ENCODE results near the gene MYOT. TPM values are rescaled to one million over a fixed set of nuclear protein-coding genes. Genes with fewer than 3 reads are reported as not detected.
A peak's percentile ranks its signal among the peaks of the same experiment; 100 is the strongest.

The MYOT gene
- total and polyA plus RNA-seq, 7 donors = 3.2 to 40.0 (median 20.7) TPM

DNA sequence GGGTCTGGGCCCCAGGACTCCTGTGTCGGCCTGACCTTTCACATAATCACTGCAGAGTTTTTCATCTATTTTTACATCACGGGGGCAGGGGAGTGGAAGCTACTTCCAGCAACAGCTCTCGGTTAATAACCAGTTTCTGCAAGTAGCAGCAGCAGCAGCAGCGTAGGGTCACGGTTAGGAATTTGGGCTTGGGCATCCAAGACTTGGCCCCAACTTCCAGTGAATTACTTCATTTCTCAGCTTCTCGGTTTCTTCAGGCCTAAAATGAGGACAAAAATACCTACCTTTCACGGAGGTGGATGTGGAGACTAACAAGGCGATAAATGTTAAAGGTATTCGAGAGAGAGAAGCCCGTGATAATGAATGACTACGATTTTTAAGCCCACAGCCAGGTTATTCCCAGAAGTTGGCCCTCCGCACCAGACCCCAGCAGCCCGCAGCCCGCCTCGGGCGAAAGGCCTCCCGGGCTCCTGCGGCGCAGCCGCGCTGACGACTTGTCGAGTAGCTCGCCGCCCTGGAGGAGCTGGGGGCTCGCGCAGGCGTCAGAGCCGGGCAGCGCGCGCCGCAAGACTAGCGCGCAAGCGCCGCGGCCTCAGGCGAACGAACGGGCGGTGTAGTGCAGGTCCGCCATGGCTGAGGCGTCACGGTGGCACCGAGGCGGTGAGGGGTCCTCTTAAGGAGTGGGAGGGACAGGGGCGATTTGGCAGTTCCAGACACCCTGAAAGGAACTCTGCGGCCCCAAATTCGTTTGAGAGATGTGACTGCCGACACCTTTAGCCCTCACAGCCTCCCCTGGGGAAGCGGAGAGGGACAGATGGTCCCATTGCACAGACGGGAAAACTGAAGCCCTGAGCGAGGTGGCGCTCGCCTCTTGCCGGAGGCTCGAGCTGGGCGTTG, 21.5 kb downstream of the MYOT start, which contains the start of gene PKD2L2:
TSS of gene PKD2L2 (plus strand) at position 595 of the 897 bp plus-strand sequence. CDS start at position 630, 35 bp downstream.
- no peaks in the 10 kb centered on the region for H3K36me3 ChIP-seq
- intact Hi-C loops (cut with DNase I) = no loop called here
- peaks cover 0 to 10% (median 8%) of the 10 kb centered on the region in 4 donors for H3K4me1 ChIP-seq
- 18 to 56% methylated on average over 59 of the region's 59 CpGs for WGBS, 2 donors
- H3K9me3 ChIP-seq = no peaks in the 10 kb centered on the region
- H3K27me3 ChIP-seq = no peaks in the 10 kb centered on the region
- DNase-seq = peak; percentile 86
- TF ChIP-seq EP300 (IDR thresholded peaks at IDR 0.05) = no peak
- TF ChIP-seq POLR2AphosphoS5 (IDR thresholded peaks at IDR 0.05) = peak in 3 of 4 donors; percentile 47 to 69 (median 53)
- TF ChIP-seq, protein P1, sequence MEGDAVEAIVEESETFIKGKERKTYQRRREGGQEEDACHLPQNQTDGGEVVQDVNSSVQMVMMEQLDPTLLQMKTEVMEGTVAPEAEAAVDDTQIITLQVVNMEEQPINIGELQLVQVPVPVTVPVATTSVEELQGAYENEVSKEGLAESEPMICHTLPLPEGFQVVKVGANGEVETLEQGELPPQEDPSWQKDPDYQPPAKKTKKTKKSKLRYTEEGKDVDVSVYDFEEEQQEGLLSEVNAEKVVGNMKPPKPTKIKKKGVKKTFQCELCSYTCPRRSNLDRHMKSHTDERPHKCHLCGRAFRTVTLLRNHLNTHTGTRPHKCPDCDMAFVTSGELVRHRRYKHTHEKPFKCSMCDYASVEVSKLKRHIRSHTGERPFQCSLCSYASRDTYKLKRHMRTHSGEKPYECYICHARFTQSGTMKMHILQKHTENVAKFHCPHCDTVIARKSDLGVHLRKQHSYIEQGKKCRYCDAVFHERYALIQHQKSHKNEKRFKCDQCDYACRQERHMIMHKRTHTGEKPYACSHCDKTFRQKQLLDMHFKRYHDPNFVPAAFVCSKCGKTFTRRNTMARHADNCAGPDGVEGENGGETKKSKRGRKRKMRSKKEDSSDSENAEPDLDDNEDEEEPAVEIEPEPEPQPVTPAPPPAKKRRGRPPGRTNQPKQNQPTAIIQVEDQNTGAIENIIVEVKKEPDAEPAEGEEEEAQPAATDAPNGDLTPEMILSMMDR (IDR thresholded peaks at IDR 0.05) = no peak
- peak in 1 of 2 donors; percentile 33 for TF ChIP-seq POLR2A (IDR thresholded peaks at IDR 0.05)
- peak within 1 kb of the TSS; percentile 13 to 51 (median 42) for H3K4me3 ChIP-seq
- H3K27ac ChIP-seq = peak within 1 kb of the TSS; percentile 68 to 79 (median 77)

- DNase-seq = no peak
- Histone ChIP-seq H3K27ac (no peak overlapping the region), H3K9me3 (no peaks in the 10 kb centered on the region), H3K4me1 (peaks cover 0 to 10% (median 8%) of the 10 kb centered on the region in 4 donors), H3K36me3 (no peaks in the 10 kb centered on the region), H3K27me3 (no peaks in the 10 kb centered on the region), H3K4me3 (no peak overlapping the region)
- WGBS, 2 donors = 80 to 87% methylated on average over 1 of the region's 1 CpG
- no peak for TF ChIP-seq POLR2AphosphoS5 (IDR thresholded peaks at IDR 0.05)
- no peak for TF ChIP-seq EP300 (IDR thresholded peaks at IDR 0.05)
- TF ChIP-seq, protein P1 (IDR thresholded peaks at IDR 0.05) = no peak
- no peak for TF ChIP-seq POLR2A (IDR thresholded peaks at IDR 0.05)
- intact Hi-C loops (cut with DNase I) = no loop called here
These were observed 23.2 kb downstream of the MYOT start for GRCh38 chr5:137890845-137891244.

DNA sequence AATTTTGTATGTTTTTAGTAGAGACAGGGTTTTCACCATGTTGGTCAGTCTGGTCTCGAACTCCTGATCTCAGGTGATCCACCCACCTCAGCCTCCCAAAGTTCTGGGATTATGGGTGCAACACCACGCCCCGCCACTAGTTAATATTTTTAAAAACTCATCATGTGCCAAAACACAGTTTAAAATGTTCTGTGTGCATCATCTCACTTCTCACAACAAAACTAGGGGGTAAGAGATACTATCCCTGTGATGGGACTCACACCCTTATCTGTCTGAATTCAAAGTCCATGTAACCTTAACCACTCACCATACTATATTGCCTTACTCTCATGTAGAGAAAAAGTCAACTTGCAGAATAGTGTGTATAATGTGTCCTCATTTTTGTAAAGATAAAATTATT, 24.2 kb downstream of the MYOT start:
- 91 to 93% methylated on average over 3 of the region's 3 CpGs for WGBS, 2 donors
- TF ChIP-seq, protein P1 (IDR thresholded peaks at IDR 0.05) = peak in 1 of 4 experiments; percentile 20
- no peak for TF ChIP-seq POLR2AphosphoS5 (IDR thresholded peaks at IDR 0.05)
- TF ChIP-seq POLR2A (IDR thresholded peaks at IDR 0.05) = no peak
- TF ChIP-seq EP300 (IDR thresholded peaks at IDR 0.05) = no peak
- Histone ChIP-seq H3K9me3 (no peaks in the 10 kb centered on the region), H3K4me1 (peaks cover 0 to 10% (median 8%) of the 10 kb centered on the region in 4 donors), H3K4me3 (no peak overlapping the region), H3K27ac (no peak overlapping the region), H3K36me3 (no peaks in the 10 kb centered on the region), H3K27me3 (no peaks in the 10 kb centered on the region)
- intact Hi-C loops (cut with DNase I) = no loop called here
- no peak for DNase-seq

DNA sequence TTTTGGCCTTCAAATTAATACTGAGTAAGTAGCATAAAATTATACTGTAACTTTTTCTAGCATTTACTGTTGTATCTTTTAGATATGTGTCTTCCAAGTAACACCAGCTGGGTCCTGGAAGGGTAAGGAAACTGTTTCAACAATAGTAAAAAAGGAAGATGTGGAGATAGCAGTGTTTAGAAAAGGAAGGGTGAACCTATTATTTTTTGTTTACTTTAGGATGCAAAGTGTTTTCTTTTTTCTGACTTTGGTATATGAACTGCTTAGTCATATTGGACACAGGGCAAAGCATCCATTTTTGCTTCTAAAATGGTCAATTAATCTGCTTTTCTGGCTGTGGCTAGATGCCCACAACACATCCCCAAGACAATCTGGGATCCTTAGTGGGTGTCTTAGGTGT, 26.9 kb downstream of the MYOT start:
- Histone ChIP-seq H3K36me3 (no peaks in the 10 kb centered on the region), H3K27me3 (no peaks in the 10 kb centered on the region), H3K4me1 (peaks cover 0 to under 1% (median 0%) of the 10 kb centered on the region in 4 donors), H3K9me3 (no peaks in the 10 kb centered on the region), H3K4me3 (no peak overlapping the region), H3K27ac (no peak overlapping the region)
- intact Hi-C loops (cut with DNase I) = no loop called here
- TF ChIP-seq, protein P1 (IDR thresholded peaks at IDR 0.05) = no peak
- no peak for DNase-seq
